SK-N-SH treated with all-trans-retinoic acid at 6 μM for 48 hours (cell line): ENCODE results near the gene FAM120A.

ENCODE experiments used
- ARNTL ChIP-seq: fragments of 450-650 bp; formaldehyde crosslinking; IDR thresholded peaks from 2 replicates; pipeline ENCODE4 v1.5.0; 2020; ENCODE audit warnings: low read depth, mild to moderate bottlenecking, moderate library complexity, borderline replicate concordance
- OSR1 ChIP-seq: fragments of 250-450 bp; sonication (Bioruptor Pico); IDR thresholded peaks from 2 replicates; pipeline ENCODE4 v1.8.0; 2022; ENCODE audit warnings: moderate library complexity, mild to moderate bottlenecking, inconsistent platforms
- TOX ChIP-seq: fragments of 250-450 bp; sonication (Bioruptor Pico); IDR thresholded peaks from 2 replicates; pipeline ENCODE4 v1.8.0; 2021; ENCODE audit warnings: mild to moderate bottlenecking, moderate library complexity, borderline replicate concordance
- ZC3H10 ChIP-seq: fragments of 250-450 bp; sonication (Bioruptor Pico); IDR thresholded peaks from 2 replicates; pipeline ENCODE4 v1.5.1; 2021; ENCODE audit warnings: mild to moderate bottlenecking, moderate library complexity
- ZFP30 ChIP-seq: fragments of 450-650 bp; formaldehyde crosslinking; IDR thresholded peaks from 2 replicates; pipeline ENCODE4 v1.5.0; 2022; ENCODE audit warnings: mild to moderate bottlenecking, moderate library complexity
- ZNF70 ChIP-seq: fragments of 450-650 bp; formaldehyde crosslinking; IDR thresholded peaks from 2 replicates; pipeline ENCODE4 v1.5.0; 2020; ENCODE audit warnings: mild to moderate bottlenecking, moderate library complexity
- ZNF8 ChIP-seq: fragments of 450-650 bp; formaldehyde crosslinking; IDR thresholded peaks from 2 replicates; pipeline ENCODE4 v1.5.0; 2020; ENCODE audit warnings: mild to moderate bottlenecking, moderate library complexity
- TF ChIP-seq, protein P1 (sequence below): fragments of 250-450 bp; sonication (Bioruptor Pico); IDR thresholded peaks from 2 replicates; pipeline ENCODE4 v1.8.0; 2021; ENCODE audit warnings: low read depth, mild to moderate bottlenecking, moderate library complexity, borderline replicate concordance
- TF ChIP-seq, protein P2 (sequence below): fragments of 250-450 bp; sonication (Bioruptor Pico); IDR thresholded peaks from 2 replicates; pipeline ENCODE4 v1.8.0; 2020; ENCODE audit warnings: mild to moderate bottlenecking, moderate library complexity, borderline replicate concordance

DNA sequence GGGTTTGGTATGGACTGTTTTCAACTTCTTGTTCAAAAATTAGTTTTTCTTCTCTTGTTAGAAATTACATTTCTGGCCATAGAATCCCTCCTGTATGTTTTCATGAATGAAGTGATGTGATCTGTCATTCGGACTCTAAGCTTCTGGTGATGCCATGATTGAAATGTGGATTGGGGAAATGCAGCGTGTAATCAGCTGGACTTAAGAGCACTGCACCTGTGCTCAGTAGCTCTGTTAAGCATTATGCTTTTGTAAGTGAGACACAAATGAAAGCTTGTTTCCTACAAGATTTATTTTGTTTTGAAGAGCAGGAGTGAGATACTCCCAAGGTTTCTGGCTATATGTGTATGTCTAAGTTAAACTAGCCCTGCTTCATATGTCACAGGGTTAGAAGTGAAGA lies 25.9 kb downstream of the FAM120A start:
- TF ChIP-seq OSR1 (CRISPR knock-in tag) (no peak), ZFP30 (no peak), TOX (no peak), ARNTL (no peak), ZC3H10 (CRISPR knock-in tag) (no peak), ZNF8 (no peak), ZNF70 (CRISPR knock-in tag) (no peak)
- TF ChIP-seq, protein P1, sequence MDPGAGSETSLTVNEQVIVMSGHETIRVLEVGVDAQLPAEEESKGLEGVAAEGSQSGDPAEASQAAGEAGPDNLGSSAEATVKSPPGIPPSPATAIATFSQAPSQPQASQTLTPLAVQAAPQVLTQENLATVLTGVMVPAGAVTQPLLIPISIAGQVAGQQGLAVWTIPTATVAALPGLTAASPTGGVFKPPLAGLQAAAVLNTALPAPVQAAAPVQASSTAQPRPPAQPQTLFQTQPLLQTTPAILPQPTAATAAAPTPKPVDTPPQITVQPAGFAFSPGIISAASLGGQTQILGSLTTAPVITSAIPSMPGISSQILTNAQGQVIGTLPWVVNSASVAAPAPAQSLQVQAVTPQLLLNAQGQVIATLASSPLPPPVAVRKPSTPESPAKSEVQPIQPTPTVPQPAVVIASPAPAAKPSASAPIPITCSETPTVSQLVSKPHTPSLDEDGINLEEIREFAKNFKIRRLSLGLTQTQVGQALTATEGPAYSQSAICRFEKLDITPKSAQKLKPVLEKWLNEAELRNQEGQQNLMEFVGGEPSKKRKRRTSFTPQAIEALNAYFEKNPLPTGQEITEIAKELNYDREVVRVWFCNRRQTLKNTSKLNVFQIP (CRISPR knock-in tag) = no peak
- TF ChIP-seq, protein P2, sequence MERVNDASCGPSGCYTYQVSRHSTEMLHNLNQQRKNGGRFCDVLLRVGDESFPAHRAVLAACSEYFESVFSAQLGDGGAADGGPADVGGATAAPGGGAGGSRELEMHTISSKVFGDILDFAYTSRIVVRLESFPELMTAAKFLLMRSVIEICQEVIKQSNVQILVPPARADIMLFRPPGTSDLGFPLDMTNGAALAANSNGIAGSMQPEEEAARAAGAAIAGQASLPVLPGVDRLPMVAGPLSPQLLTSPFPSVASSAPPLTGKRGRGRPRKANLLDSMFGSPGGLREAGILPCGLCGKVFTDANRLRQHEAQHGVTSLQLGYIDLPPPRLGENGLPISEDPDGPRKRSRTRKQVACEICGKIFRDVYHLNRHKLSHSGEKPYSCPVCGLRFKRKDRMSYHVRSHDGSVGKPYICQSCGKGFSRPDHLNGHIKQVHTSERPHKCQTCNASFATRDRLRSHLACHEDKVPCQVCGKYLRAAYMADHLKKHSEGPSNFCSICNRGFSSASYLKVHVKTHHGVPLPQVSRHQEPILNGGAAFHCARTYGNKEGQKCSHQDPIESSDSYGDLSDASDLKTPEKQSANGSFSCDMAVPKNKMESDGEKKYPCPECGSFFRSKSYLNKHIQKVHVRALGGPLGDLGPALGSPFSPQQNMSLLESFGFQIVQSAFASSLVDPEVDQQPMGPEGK (CRISPR knock-in tag) = no peak
